ENCODE results near the gene PDE1A.
A peak's percentile ranks its signal among the peaks of the same experiment; 100 is the strongest.

The PDE1A gene

DNA sequence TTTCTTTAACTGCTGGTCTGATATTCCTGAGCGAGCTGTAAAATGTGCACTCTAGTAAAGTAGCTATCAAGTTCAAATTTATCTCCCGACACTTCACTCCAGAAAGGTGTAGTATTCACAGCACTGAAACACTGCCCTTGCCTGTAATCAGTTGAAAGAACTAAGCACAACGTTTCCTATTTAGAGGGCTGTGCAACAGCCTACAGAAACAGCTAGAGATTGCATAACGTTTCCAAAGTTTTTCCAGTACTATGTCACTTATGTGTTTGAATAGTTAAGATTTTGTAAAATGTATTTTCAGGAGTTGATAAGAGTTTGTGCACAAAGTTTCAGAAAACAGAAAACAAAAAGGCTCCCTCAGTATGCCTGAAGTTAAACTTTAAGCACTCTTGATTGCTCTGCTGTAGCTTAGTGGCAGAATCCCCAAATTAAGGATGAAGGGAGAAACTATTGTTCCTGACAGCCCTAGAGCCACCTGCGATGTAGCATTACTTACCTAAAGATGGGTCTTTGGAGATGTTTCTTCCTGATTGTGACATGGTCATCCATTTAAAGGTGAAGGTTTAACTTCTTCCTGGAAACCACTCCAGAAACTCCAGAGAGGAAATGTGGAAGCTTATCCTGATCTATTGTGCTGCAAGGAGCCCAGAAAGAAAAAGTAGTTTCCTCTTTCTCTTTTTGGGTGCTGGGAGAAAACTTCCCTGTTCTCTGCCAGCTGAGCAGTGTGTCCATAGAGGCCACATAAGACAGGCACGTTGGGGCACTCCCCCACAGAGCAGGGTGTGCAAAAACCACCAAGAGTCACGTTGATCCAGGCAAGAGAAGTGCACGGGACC lies 536 bp downstream of the PDE1A start:
- peak overlapping the region; percentile 67 to 79 for H3K27ac ChIP-seq
- DNase-seq = no peak

DNA sequence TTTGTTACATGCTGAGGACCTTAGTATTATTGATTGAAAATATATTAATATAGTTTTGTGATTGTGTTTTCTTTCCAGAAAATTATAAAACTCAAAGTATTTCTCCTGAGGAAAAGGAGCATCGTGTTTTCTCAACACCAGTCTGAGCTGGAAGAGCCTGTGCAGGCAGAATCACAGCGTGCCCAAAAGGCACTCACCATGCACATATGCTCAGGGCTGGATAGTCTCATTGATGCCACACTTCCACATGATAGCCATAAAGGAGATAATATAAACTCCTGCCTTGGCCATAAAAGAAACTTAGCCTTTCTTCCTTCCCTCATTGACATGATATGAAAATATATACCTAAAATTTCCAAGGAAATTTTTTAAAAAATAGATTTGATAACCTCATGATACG lies 4.0 kb downstream of the PDE1A start:
- peaks cover 0 to 42% (median 4%) of the 10 kb centered on the region in 4 donors for H3K4me1 ChIP-seq
- no peaks in the 10 kb centered on the region for H3K27me3 ChIP-seq
- H3K4me3 ChIP-seq = peak overlapping the region; percentile 52 to 68
- H3K36me3 ChIP-seq = no peaks in the 10 kb centered on the region
- TF ChIP-seq, protein P1, sequence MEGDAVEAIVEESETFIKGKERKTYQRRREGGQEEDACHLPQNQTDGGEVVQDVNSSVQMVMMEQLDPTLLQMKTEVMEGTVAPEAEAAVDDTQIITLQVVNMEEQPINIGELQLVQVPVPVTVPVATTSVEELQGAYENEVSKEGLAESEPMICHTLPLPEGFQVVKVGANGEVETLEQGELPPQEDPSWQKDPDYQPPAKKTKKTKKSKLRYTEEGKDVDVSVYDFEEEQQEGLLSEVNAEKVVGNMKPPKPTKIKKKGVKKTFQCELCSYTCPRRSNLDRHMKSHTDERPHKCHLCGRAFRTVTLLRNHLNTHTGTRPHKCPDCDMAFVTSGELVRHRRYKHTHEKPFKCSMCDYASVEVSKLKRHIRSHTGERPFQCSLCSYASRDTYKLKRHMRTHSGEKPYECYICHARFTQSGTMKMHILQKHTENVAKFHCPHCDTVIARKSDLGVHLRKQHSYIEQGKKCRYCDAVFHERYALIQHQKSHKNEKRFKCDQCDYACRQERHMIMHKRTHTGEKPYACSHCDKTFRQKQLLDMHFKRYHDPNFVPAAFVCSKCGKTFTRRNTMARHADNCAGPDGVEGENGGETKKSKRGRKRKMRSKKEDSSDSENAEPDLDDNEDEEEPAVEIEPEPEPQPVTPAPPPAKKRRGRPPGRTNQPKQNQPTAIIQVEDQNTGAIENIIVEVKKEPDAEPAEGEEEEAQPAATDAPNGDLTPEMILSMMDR (IDR thresholded peaks at IDR 0.05) = no peak
- peak overlapping the region; percentile 41 to 67 for H3K27ac ChIP-seq
- DNase-seq = no peak
- H3K9me3 ChIP-seq = no peaks in the 10 kb centered on the region
- intact Hi-C loops (cut with DNase I; ENCODE audit: low total_unique reads) = loop anchor here (10.0 kb wide), 1 partner anchor 48 kb away; no protein-coding TSS in a partner anchor

More for the DNA sequence above, 536 bp downstream of the PDE1A start:
- H3K4me3 ChIP-seq = peak overlapping the region; percentile 52 to 68
- H3K36me3 ChIP-seq = no peaks in the 10 kb centered on the region
- TF ChIP-seq, protein P1 (IDR thresholded peaks at IDR 0.05) = no peak
- H3K9me3 ChIP-seq = no peaks in the 10 kb centered on the region
- no peaks in the 10 kb centered on the region for H3K27me3 ChIP-seq
- intact Hi-C loops (cut with DNase I; ENCODE audit: low total_unique reads) = loop anchor here (10.0 kb wide), 1 partner anchor 51 kb away; no protein-coding TSS in a partner anchor
- peaks cover 0 to 31% (median 4%) of the 10 kb centered on the region in 4 donors for H3K4me1 ChIP-seq

DNA sequence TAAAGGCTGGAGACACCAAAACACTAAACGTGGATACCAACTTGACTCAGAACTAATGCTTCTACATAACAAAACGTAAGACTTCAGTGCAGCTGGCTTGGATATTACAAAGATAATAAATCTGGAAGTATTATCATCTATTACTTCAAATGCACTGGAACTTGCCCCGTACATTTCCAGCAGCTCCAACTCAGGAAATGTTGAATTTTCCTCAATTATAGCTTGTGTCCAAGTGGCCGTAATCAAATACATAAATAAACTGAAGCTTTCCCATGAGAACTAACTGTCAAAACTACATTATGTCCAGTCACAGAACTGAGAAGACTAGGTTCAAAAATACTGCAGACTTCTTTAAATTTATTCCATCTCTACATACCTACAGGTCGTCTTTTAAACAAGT lies 6.2 kb downstream of the PDE1A start:
- intact Hi-C loops (cut with DNase I; ENCODE audit: low total_unique reads) = loop anchor here (10.0 kb wide), 1 partner anchor 46 kb away; no protein-coding TSS in a partner anchor
- H3K9me3 ChIP-seq = no peaks in the 10 kb centered on the region
- H3K4me1 ChIP-seq = peaks cover 0 to 56% (median 5%) of the 10 kb centered on the region in 4 donors
- TF ChIP-seq, protein P1 (IDR thresholded peaks at IDR 0.05) = no peak
- H3K27ac ChIP-seq = peak overlapping the region in 1 of 2 donors; percentile 67
- H3K36me3 ChIP-seq = no peaks in the 10 kb centered on the region
- H3K4me3 ChIP-seq = peak overlapping the region; percentile 52 to 68
- no peak for DNase-seq
- no peaks in the 10 kb centered on the region for H3K27me3 ChIP-seq

DNA sequence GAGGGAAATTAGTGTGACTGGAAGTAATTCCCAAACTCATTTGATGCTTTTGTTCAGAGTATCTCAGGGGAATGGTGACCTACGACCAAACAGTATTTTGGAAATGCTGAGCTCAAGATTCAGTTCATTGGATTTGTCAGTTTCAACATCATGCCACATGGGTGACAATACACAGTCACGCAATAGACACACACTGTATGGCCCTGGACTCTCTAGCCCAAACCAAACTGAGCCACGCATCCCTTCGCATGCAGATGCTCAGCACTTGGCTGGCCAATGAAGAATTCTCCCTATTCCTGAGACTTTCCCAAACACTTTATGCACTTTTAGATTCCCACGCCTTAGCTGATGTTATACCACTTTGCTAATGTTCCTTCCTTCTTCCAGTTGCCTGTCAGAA lies 10.0 kb downstream of the PDE1A start:
- no peak overlapping the region for H3K27ac ChIP-seq
- no peaks in the 10 kb centered on the region for H3K27me3 ChIP-seq
- intact Hi-C loops (cut with DNase I; ENCODE audit: low total_unique reads) = no loop called here
- no peaks in the 10 kb centered on the region for H3K9me3 ChIP-seq
- no peak overlapping the region for H3K4me3 ChIP-seq
- DNase-seq = no peak
- TF ChIP-seq, protein P1 (IDR thresholded peaks at IDR 0.05) = no peak
- H3K4me1 ChIP-seq = peaks cover 0 to 52% (median 3%) of the 10 kb centered on the region in 4 donors
- no peaks in the 10 kb centered on the region for H3K36me3 ChIP-seq

DNA sequence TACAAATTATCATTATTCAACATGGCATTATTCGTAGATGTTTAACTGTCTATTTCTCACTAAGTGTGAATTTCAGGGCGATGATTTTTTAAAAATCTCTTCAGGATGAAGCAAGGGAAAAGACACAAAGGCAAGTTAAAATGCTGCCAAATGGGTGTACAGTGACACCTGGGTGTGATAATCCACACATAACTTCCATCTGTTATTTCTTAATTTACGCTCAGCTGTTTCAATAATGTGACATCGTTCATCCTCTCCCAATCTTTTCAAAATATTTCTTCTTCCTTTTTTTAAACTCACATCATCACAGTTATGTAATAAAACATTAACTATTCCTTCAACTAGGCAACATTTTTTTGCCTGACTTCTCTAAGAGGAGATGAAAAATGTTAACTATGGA lies 10.6 kb downstream of the PDE1A start:
- TF ChIP-seq, protein P1 (IDR thresholded peaks at IDR 0.05) = no peak
- Histone ChIP-seq H3K9me3 (no peaks in the 10 kb centered on the region), H3K27ac (no peak overlapping the region), H3K36me3 (no peaks in the 10 kb centered on the region), H3K4me3 (no peak overlapping the region), H3K4me1 (peaks cover 0 to 46% (median 2%) of the 10 kb centered on the region in 4 donors), H3K27me3 (no peaks in the 10 kb centered on the region)
- DNase-seq = no peak
- intact Hi-C loops (cut with DNase I; ENCODE audit: low total_unique reads) = no loop called here
